IMR-90 (cell line): Measurements from ENCODE around the gene RALGAPA1.
"Not testable (repeated sequence)": the region's sequence is repeated elsewhere in the genome, so short reads cannot be mapped to it uniquely, and the experiment has no call there.

Experiments
- BHLHE40 ChIP-seq: fragments of 150-350 bp; IDR thresholded peaks from 2 replicates; pipeline ENCODE4 v1.6.1; 2016; ENCODE audit warnings: mild to moderate bottlenecking, low read depth, low read length
- CTCF ChIP-seq: conservative IDR thresholded peaks from 2 replicates; pipeline ENCODE4 v1.5.1; 2012; ENCODE audit warnings: mild to moderate bottlenecking, low read depth, low read length, improper control_type of control experiment
- MAZ ChIP-seq: IDR thresholded peaks from 2 replicates; pipeline ENCODE4 v1.6.1; 2012; ENCODE audit warnings: low read depth, mild to moderate bottlenecking, low read length, improper control_type of control experiment, moderate library complexity, borderline replicate concordance
- MXI1 ChIP-seq: IDR thresholded peaks from 2 replicates; pipeline ENCODE4 v1.6.1; 2012; ENCODE audit warnings: low read depth, mild to moderate bottlenecking, low read length, moderate library complexity, borderline replicate concordance
- POLR2A ChIP-seq: IDR thresholded peaks from 2 replicates; pipeline ENCODE4 v1.6.1; 2012; ENCODE audit warnings: mild to moderate bottlenecking, low read depth, low read length
- RFX5 ChIP-seq: IDR thresholded peaks from 2 replicates; pipeline ENCODE4 v1.8.0; 2012; ENCODE audit warnings: low read depth, mild to moderate bottlenecking, low read length, moderate library complexity
- SMC3 ChIP-seq: fragments of 150-350 bp; IDR thresholded peaks from 2 replicates; pipeline ENCODE4 v1.6.1; 2016; ENCODE audit warnings: low read depth, mild to moderate bottlenecking, antibody characterized with exemption, low read length, moderate library complexity
- TF ChIP-seq, protein P1 (sequence below): fragments of 150-350 bp; IDR thresholded peaks from 2 replicates; pipeline ENCODE4 v1.6.1; 2017; ENCODE audit warnings: mild to moderate bottlenecking, antibody characterized with exemption, low read length, low read depth

DNA sequence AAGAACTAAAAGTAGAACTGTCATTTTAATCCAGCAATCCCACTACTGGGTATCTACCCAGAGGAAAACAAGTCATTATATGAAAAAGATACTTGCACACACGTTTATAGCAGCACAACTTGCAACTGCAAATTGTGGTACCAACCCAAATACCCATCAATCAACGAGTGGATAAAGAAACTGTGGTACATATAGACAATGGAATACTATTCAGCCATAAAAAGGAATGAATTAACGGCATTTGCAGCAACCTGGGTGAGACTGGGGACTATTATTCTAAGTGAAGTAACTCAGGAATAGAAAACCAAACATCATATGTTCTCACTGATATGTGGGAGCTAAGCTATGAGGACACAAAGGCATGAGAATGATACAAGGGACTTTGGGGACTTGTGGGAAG is 73.9 kb downstream of the RALGAPA1 start:
- TF ChIP-seq CTCF, MAZ, SMC3, RFX5, MXI1, POLR2A, BHLHE40: not testable (repeated sequence)
- TF ChIP-seq, protein P1, sequence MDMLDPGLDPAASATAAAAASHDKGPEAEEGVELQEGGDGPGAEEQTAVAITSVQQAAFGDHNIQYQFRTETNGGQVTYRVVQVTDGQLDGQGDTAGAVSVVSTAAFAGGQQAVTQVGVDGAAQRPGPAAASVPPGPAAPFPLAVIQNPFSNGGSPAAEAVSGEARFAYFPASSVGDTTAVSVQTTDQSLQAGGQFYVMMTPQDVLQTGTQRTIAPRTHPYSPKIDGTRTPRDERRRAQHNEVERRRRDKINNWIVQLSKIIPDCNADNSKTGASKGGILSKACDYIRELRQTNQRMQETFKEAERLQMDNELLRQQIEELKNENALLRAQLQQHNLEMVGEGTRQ, result not testable (repeated sequence)
